Measurements from ENCODE around the gene GPR39.

Gene GPR39

DNA sequence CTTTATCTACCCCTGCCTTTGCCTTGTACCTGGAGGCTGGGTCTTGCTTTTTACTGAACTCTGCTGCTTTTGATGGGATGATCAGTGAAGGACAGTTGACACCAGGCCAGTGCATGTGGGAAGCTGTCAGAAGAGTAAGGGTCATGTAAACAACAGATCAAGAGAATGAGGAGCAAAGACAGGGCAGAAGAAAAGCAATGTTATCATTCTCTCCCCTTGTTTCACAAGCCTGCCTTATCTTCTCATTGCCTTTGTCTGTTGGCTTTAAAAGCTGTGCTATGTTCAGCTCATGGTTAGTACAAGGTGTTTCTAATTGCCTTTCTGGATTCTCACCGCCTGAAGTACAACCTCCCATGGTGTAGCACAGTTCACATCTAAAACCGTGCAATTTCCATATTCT, 225.8 kb downstream of the GPR39 start:
- DNase-seq (ENCODE audit: low read depth) = no peak

DNA sequence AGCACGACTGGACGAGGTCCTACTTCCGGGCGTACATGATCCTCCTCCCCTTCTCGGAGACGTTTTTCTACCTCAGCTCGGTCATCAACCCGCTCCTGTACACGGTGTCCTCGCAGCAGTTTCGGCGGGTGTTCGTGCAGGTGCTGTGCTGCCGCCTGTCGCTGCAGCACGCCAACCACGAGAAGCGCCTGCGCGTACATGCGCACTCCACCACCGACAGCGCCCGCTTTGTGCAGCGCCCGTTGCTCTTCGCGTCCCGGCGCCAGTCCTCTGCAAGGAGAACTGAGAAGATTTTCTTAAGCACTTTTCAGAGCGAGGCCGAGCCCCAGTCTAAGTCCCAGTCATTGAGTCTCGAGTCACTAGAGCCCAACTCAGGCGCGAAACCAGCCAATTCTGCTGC, 228.6 kb downstream of the GPR39 start:
- no peak for DNase-seq (ENCODE audit: low read depth)

DNA sequence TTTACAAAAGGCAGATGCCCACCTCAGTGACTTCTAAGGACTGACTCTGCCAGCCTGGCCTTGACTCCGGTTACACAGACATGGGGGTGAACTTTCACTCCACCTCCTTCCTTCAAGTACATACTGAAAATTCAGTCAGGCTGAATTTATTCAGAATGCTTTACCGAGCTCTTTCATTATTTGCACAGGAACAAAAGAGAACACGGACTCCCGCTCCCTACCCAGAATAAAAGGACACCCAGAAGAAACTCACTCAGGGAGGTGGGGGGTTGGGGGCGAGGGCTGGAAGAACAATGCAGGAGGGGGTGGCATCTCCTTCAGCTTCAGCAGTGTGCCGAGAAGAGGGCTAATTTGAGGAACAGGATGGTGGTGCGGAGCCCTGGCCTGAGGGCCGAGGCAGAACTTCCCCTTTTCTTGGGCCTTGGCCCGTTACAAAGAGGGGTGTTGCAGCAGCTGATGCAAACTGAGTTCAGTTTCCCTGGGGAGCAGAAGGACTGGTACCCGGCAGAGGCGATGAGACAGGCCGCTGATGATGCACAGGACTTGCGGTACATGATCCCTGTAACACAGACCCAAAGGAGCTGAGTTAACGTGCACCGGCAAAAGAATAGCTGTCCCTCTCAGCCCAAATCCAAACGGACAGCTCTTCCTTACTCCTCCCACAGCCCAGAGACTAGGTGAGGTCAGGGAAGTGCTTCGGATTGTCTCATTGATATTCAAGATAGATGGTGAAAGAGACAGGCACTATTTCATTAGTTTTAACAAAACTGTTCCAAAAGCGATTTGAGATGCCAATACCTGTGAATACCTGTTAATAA, 229.3 kb downstream of the GPR39 start:
- no peak for DNase-seq (ENCODE audit: low read depth)

DNA sequence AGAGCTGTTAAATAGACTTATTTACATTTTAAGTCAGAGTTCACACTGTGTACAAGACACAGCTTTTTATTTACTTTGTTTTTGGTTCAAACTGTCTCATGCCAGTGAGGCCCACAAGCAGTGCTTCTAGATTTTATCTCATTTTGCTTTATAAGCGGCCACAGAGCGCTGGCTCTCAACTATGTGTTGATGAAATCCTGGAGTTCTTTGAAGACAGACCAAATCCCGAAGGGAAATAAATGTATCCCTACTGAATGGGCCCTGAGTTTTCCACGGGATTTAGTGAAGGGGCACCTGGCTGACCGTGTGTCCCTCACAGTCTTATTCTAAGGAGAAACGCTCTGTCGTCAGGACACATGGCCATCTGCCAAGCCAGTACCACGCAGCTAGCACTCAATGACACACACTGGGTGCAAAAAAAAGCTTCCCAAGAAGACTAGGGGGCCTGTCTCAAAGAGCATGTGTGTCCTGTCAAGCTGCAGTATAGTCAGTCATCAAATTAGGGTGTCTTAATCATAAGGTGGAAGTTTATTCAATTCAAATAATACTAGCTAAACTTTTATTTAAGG, 230.0 kb downstream of the GPR39 start:
- DNase-seq (ENCODE audit: low read depth) = no peak

DNA sequence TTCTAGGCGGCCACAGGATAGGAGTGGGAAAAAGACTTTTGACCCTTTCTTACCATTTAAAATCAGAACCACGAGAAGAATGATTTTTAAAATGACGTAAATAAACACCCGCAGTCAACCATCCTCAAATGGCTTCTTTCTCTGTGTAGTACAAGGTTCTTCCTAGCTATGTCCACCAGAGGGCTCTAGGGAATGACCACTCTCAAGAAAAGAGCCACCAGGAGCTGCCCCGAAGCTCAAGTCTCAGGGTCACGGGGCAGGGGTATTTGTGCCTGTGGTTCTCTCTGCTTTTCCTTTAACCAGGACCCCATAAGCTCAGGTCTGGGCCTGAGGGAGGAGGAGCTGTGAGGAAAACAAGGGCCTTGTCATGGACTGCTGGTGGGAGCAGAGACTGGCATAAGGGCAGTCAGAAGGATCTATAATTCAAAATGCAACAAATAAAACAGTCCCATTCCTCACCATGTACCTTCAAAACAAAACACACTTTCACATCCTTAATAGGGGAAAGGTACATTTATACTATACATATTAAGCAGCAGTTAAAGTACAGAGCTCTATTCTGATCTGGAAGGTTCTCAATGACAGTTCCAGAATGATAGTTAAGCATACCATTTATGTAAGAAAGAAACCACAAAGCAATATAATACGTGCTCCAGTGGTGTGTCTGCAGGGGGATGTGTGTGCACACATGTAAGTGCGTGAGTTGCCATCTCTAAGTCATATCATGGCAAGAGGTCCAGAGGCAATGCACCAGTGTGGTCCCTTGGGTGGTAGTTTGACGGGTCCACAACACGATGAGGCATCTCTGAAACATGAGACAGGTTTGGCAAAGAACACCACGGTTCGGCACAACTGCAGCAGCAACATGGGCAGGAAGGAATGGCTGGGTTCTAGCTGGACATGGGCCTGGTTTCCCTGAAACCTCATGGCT, 234.8 kb downstream of the GPR39 start:
- DNase-seq (ENCODE audit: low read depth) = no peak

DNA sequence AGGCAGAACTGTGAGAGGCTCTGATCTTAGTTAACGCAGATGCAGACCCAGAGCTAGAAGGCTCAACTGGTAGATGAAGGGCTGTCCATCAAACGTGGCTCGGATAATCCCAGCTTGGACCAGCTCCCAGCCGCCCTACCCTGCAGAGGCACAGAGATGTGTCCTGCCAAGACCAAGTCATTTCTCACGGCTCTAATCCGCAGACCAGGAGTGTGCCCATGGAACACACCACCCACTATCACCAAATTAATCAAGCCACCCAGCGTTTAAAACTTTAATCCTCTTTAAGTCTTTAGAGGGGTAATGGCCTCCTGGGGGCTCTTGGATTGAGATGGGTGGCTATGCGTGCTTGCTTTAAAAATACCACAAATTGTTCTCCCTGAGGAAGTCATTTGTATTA, 235.9 kb downstream of the GPR39 start:
- DNase-seq (ENCODE audit: low read depth) = no peak

DNA sequence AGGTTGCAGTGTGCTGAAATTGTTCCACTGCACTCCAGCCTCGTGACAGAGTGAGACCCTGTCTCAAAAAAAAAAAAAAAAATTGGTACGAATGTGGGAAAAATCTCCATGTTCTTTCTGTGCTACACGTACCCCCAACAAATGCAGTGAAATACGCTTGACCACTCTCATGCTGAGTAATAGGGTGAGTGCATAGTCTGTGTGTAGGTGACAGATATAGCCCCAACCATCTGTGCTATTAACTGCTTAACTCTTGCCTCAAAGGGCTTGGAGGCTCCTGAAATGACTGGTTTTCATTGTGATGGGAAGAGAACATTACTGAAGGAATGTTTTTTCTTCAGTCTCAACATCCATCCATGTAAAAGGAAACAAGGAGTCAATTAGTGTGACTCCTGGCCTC, 237.7 kb downstream of the GPR39 start:
- no peak for DNase-seq (ENCODE audit: low read depth)

DNA sequence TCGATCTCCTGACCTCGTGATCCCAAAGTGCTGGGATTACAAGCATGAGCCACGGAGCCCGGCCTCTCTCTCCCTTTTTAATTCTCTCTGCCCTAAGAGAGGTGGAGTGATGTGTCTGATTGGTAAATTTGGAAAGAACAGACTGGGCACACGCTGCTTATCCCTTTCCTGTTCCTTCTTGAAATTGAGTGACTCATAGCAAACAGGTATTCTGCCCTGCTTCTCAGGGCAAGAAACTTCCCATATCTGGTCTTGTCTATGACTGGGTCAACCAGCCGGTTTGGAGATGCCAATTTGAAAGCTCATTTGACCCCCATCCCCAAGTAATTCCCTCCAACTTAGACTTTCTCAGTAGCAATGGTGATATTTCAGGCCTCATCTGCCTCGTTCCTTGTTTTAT, 238.4 kb downstream of the GPR39 start:
- DNase-seq (ENCODE audit: low read depth) = no peak

DNA sequence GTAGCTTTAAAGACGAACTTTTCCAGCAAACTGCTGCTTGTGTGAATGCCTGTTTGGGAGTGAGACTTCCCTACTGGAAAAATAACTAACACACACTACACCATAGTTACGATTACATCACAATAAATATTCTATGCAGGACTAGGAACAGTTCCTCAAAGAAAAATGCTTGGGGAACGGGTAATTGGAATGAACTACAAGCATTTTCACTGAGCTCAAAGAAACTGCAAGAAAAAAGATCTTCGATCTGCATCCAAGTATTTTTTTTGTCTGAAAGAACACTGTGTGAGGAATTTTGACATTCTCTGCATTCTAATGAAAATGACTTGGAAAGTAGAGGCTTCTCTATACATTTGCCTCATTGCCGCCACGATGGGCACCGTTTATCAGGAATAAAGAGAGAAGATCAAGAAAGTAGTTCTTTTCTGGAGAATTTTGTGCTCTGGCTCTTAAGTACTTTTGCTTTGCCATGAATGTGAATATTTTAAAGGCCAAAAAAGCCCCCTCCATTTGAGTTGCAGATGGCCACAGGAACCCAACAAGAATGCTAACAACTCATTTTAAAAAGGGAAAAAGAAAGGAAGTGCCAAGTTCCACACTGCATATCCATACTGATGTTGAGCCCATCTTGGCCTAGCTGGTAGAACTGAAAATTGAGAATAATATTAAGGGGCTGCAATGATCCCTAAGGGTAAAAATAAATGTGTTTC, 239.8 kb downstream of the GPR39 start:
- DNase-seq (ENCODE audit: low read depth) = no peak

DNA sequence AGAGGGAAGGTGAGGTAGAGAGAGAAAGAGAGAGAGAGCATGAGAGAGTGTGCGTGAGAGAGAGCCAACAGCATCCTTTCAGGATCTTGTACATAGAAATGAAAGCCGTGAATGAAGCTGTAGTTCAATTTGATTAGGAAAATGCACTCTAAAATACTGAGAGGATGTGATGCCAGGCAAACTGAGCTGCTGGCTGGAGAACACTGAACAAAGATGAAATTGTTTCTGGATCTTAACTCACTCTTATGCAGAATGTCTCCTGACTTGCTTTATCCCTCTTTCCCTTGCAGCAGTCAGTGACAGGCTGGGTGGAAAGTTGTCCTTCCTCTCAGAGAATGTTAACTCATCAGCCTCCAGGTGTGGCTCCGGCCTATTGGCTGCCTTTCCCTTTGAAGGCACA, 242.7 kb downstream of the GPR39 start:
- DNase-seq (ENCODE audit: low read depth) = no peak

DNA sequence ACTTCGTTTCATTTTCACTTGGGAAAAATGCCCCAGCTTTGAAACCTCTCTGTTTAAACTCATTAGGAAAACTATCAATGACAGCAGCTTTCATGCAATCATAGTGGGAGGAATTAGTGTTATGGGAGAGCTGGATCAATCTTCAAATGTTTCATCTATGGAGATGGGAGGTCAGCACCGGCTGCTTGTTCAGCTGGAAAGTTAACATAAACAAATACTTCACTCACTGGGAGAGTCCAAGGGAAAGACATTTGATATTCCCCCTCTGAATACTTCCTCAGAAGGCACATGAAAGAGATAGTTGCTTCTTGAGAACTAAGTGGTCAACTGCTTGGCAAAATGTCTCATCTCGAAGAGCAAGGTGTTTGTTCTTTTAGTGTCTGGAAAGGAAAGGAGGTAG, 246.1 kb downstream of the GPR39 start:
- no peak for DNase-seq (ENCODE audit: low read depth)

DNA sequence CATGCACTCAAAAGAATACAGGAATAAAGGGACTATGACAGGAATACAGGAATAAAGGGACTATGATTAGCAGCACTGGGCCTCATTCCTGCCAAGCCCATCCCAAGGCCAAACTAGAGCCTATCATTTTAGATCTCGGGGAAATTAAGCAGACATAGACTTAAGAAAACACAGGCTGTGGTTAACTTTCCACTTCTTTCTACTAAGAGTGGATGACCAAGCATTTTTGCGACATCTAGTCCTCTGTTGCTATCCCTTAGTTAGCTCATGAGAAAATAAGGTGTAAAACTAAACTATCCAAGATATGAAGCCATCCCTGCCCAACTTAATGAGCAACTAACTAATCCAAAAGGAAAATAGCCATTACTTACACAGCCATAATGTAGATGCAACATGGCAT, 247.5 kb downstream of the GPR39 start:
- DNase-seq (ENCODE audit: low read depth) = no peak

DNA sequence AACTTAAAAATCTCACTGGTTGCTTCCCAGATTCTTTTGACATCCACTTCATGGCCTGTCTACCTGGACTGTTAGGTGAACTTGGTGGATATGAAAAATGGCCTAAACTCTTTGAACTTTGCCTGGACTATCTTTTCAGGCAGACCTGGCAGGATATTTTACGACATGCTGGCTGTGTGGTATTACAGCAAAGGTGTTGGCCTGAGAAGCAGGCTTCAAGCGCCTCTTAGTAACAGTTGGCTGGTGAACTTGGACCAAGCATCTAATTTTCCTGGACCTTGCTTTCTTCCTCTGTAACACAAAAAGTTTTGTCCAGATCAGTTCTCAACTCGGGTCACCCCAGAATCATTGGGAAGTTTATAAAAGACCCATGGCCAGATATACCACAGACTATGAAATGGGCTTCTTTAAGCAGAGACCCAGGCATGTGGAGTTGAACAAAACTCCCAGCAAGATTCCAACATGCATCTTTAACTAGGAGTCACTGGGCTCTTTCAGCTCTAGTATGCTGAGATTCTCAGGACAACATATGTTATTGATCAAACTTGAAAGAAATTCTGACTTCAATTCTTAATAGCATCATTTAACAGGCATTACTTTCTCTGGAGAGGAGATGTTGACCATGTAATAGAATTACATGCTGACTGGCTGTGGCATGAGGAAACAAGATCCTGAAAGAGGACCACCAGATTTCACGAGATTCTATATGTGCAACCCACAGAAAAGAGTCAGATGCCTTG, 249.0 kb downstream of the GPR39 start:
- no peak for DNase-seq (ENCODE audit: low read depth)

DNA sequence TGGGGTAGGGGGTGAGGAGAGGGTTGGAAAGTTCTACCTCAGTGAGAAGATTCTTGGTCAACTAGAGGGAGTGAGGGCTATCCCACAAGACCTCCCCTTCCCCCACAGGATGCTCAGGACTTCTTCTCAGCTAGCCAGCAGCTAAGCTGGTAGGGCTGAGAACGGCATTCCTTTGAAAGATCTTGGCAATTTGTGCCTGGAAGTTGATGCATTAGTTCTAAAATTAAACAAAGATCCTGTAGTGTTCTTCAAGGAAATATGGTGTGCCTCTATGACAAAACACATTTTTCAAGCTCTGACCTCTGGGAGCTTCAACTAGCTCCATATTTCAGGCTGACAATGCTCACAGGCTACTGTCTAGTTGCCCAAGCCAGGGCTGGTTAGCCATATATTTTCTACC, 251.1 kb downstream of the GPR39 start:
- no peak for DNase-seq (ENCODE audit: low read depth)

DNA sequence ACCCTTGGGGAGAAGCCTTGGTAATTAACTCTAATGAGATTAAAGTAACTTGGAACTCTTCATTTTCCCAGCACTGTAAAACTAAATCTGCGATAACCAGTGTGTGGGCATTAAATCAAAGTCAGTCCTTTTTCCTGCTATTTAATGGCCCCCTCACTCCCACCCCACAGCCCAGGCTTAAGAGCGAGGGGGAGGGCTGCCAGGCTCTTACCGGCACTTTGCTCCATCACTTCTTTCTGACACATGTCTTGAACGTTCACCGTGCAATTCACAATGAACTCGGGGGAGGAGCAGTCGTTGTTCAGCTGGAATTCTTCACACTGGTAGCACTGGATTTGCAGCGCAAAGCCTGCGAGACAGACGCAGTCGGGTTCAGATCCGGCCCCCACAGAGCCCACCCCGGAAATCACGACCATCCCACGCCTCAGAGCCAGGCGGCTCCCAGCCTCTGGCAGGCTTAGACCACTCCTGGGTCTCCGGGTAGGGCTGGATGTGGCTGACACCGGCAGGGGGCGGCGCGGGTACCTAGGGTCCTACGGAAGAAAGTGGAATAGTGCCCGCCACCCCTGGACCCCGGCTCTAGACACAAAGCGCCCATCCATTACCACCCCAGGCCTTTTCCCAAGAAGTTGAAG, 251.7 kb downstream of the GPR39 start:
- no peak for DNase-seq (ENCODE audit: low read depth)

DNA sequence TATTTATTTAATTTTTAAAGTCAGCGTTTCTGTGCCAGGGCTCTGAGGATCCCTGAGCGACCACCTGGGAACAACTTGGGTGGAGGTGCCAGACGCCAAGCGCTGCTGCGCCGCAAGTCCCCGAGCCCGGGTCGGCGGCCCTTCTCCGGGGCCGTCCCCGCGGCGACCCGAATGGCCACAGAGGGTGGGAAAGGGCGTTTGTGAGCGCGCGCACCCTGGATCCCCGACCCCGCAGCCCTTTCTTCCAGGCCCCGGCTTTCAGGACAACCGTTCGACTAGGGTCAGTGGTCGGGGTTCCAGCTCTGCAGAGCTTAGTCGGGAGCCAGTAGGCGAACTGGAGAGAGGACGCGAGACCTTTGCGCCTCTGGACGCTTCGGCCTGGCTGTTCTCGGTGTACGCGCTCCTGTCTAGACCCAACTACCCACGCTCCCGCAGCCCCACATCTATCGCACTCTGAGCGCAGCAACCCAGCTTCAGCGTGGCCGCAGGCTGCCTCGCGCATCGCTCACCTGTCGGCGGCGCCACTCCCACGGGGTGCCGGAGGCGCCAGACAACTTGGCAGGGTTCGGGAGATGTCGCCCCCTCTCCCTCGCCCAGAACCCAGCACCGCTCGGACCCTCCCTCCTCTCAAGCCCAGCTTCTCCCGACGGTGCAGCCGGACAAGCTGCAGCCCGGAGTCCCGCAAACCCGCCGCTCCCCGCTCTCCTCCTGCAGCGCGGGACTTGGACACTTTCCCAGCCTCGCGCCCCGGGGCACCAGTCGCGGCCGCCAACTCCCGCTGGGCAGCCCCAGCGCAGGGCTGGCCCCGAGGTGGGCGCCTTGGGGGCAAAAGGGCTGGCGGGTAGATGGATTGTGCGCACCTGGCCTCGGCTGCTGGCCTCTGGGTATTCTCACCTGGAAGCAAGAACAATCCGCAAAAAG, 252.6 kb downstream of the GPR39 start:
- no peak for DNase-seq (ENCODE audit: low read depth)

DNA sequence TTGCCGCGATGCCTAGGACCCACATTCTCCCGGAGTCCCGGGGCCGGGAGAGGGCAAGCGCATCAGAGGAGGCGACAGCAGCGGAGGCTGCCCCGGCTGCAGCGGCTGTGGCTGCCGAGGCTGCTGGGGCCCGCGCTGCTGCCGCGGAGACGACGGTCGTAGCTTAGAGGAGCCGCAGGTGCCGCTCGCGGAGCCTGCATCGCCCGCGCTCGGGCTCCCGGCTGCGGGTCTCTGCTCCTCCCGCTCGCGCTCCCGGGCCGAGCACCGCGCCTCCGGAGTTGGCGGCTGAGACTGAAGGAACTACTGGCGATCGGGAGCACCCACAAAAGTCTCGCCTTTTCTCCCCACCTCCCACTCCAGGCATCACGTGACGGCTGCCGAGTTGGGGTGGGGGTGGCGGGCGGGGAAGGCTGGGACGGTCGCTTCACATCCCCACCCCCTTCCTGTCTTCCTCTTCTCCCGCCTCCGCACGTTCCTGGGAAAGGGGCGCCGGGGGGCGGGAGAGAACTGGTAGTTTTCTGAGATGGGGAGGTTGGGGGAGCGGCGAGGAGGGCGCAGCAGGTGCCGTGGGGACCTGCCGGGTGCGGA, 253.4 kb downstream of the GPR39 start, which contains the start of gene LYPD1:
Gene LYPD1 (minus strand): TSS at position 298 of the 588 bp plus-strand sequence. CDS start 273 bp downstream, at position 25.
- no peak for DNase-seq (ENCODE audit: low read depth)

DNA sequence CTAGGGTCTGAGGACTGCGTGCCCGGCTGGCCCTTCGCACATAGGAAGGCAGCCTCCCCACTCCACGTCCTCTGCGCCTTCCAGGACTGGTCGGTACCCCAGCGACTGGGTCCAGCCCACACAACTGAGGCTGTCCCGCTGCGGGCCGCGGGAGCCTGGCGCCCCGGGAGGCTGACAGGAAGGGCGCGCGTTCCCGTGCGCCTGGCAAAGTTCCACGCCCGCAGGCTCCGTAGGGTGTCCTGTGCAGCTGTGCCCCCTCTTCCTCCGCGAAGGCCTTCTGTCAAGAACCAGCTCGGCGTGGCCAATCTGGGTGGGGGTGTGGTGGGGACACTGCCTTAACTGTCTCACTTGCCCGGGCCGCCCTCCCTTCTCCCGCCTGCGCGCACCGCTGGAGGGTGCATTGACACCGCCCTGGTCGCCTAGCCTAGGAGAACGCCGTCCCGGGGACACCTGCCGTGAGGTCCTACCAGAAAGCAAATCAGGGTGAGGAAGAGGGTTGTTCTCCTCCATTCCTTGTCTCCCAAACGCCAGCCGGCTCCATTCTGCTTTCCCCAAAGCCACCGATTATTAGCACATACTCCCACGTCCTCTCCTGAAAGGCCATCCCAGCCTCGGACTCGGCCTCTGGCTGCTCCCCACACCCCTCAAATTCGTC, 254.0 kb downstream of the GPR39 start:
- no peak for DNase-seq (ENCODE audit: low read depth)

Data from stimulated activated CD8-positive, alpha-beta memory T cell treated with anti-CD3 and anti-CD28 coated beads, Interleukin-4, amount 100 ng/mL, for 24 hours (primary cell).